ENCODE data around the gene WDFY3. TPM values are rescaled to one million over a fixed set of nuclear protein-coding genes. Genes with fewer than 3 reads are reported as not detected.
A peak's percentile ranks its signal among the peaks of the same experiment; 100 is the strongest.
"Not testable (repeated sequence)": the region's sequence is repeated elsewhere in the genome, so short reads cannot be mapped to it uniquely, and the experiment has no call there.

WDFY3 gene
- polyA plus RNA-seq, 4 donors, result 3.0 to 33.3 (median 6.4) TPM

DNA sequence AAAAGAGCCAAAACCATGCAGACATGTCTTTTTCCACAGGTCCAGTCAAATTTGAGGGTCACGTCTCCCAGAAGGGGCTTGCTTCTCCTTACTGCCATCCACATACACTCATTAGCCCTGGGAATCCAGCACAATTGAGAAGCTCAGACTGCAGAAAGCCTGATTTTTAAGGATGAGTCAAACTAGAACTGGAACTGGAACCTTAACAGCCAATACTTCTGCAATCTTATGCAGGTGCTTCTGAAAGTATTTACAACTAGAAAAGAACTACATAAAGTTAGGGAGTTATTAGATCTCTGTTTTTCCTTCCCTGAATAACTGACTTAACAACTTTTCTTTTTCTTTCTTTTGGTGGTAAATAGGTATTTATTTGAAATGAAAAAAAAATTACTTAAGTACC is 297.3 kb downstream of the WDFY3 start:
- H3K27ac ChIP-seq (ENCODE audit: low read depth in 1 of 3, low read length in 2 of 3), result no peak overlapping the region
- 88 to 100% (median 89%) methylated on average over 1 of the region's 1 CpG for WGBS, 3 donors
- peaks cover 0 to 6% of the 10 kb centered on the region in 2 donors for H3K9me3 ChIP-seq (ENCODE audit: control insufficient read depth in 2 of 2, insufficient read depth in 1 of 2, low read depth in 1 of 2, low read length in 1 of 2)
- no peak for FAIRE-seq
- H3K36me3 ChIP-seq (ENCODE audit: control insufficient read depth in 3 of 3, insufficient read depth in 2 of 3, low read depth in 1 of 3, low read length in 3 of 3), result peaks cover 0 to 13% (median 0%) of the 10 kb centered on the region in 3 donors
- H3K4me3 ChIP-seq (ENCODE audit: low read depth in 1 of 3, low read length in 3 of 3), result no peak overlapping the region
- no peaks in the 10 kb centered on the region for H3K27me3 ChIP-seq (ENCODE audit: control insufficient read depth in 3 of 3, insufficient read depth in 3 of 3, low read length in 3 of 3)
- DNase-seq, result no peak
- no peaks in the 10 kb centered on the region for H3K4me1 ChIP-seq (ENCODE audit: control insufficient read depth in 3 of 3, insufficient read depth in 2 of 3, low read depth in 1 of 3, low read length in 2 of 3)

DNA sequence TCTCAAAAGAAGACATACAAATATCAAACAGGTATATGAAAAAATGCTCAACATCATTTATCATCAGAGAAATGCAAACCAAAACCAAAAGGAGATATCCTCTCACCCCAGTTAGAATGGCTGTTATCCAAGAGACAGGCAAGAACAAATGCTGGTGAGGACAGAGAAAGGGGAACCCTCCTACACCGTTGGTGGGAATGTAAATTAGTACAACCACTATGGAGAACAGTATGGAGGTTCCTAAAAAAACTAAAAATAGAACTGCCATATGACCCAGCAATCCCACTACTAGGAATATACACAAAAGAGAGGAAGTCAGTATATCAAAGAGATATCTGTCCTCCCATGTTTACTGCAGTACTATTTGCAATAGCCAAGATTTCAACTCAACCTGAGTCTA is 300.1 kb downstream of the WDFY3 start:
- no peak for FAIRE-seq
- H3K27ac ChIP-seq (ENCODE audit: low read depth in 1 of 3, low read length in 2 of 3), result no peak overlapping the region
- WGBS, 3 donors, result 82 to 100% (median 84%) methylated on average over 1 of the region's 1 CpG
- no peak for DNase-seq
- no peak overlapping the region for H3K4me3 ChIP-seq (ENCODE audit: low read depth in 1 of 3, low read length in 3 of 3)
- peaks cover 0 to 13% (median 2%) of the 10 kb centered on the region in 3 donors for H3K4me1 ChIP-seq (ENCODE audit: control insufficient read depth in 3 of 3, insufficient read depth in 2 of 3, low read depth in 1 of 3, low read length in 2 of 3)
- H3K9me3 ChIP-seq (ENCODE audit: control insufficient read depth in 2 of 2, insufficient read depth in 1 of 2, low read depth in 1 of 2, low read length in 1 of 2), result peaks cover 0 to 6% of the 10 kb centered on the region in 2 donors
- no peaks in the 10 kb centered on the region for H3K27me3 ChIP-seq (ENCODE audit: control insufficient read depth in 3 of 3, insufficient read depth in 3 of 3, low read length in 3 of 3)
- H3K36me3 ChIP-seq (ENCODE audit: control insufficient read depth in 3 of 3, insufficient read depth in 2 of 3, low read depth in 1 of 3, low read length in 3 of 3), result peaks cover 0 to 8% (median 0%) of the 10 kb centered on the region in 3 donors

DNA sequence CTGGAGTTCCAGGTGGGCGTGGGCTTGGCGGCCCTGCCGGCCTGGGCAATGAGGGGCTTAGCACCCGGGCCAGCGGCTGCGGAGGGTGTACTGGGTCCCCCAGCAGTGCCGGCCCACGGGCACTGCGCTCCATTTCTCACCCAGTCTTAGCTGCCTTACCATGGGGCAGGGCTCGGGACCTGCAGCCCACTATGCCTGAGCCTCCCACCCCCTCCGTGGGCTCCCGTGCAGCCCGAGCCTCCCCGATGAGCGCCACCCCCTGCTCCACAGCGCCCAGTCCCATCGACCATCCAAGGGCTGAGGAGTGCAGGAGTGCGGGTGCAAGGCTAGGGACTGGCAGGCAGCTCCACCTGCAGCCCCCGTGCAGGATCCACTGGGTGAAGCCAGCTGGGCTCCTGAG is 301.7 kb downstream of the WDFY3 start:
- not testable (repeated sequence) for DNase-seq; H3K4me3 ChIP-seq (ENCODE audit: low read depth in 1 of 3, low read length in 3 of 3); H3K27me3 ChIP-seq (ENCODE audit: control insufficient read depth in 3 of 3, insufficient read depth in 3 of 3, low read length in 3 of 3); H3K36me3 ChIP-seq (ENCODE audit: control insufficient read depth in 3 of 3, insufficient read depth in 2 of 3, low read depth in 1 of 3, low read length in 3 of 3); H3K9me3 ChIP-seq (ENCODE audit: control insufficient read depth in 2 of 2, insufficient read depth in 1 of 2, low read depth in 1 of 2, low read length in 1 of 2); FAIRE-seq; H3K27ac ChIP-seq (ENCODE audit: low read depth in 1 of 3, low read length in 2 of 3)
- 97% methylated on average over 19 of the region's 19 CpGs for WGBS, 3 donors
- peaks cover 3 to 27% (median 7%) of the 10 kb centered on the region in 3 donors for H3K4me1 ChIP-seq (ENCODE audit: control insufficient read depth in 3 of 3, insufficient read depth in 2 of 3, low read depth in 1 of 3, low read length in 2 of 3)

DNA sequence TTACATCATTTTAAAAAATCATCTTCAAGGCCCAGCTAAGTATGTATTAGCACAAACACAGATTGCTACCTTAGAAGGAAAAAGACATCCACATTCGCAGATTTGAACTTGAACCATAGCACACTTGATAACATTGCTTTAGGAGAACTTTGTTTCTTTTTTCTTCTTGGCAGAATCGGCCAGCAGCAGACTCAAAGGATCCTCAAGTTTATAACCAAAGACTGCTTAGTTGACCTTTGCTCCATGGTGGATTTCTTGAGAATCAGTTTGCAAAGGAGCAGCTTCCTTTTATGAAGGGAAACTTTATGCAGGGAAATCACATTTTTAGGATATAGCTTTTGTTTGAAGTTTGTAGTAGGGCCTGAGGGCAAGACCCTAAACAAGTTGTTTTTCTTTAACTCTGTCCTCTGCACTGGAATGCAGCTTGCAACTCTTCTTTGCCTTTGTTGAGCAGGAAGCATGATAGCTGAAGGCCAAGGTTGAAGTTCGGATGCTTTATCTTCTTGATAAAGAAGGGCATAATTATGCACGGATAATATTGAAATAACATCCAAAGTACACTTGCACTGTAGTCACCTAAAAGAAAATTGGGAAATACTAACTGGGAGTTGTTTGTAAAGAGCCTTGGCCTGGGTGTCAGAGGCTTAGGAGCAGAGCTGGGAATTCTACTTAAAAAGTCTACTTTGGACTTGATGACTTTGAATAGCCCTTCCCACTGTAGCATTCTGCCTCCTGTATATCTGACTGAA is 305.1 kb downstream of the WDFY3 start:
- DNase-seq (peak; percentile 83 to 95), FAIRE-seq (no peak)
- Histone ChIP-seq H3K4me3 (ENCODE audit: low read depth in 1 of 3, low read length in 3 of 3) (no peak overlapping the region), H3K4me1 (ENCODE audit: control insufficient read depth in 3 of 3, insufficient read depth in 2 of 3, low read depth in 1 of 3, low read length in 2 of 3) (peaks cover 3 to 31% (median 7%) of the 10 kb centered on the region in 3 donors), H3K36me3 (ENCODE audit: control insufficient read depth in 3 of 3, insufficient read depth in 2 of 3, low read depth in 1 of 3, low read length in 3 of 3) (peaks cover 0 to 6% (median 0%) of the 10 kb centered on the region in 3 donors), H3K27me3 (ENCODE audit: control insufficient read depth in 3 of 3, insufficient read depth in 3 of 3, low read length in 3 of 3) (no peaks in the 10 kb centered on the region), H3K27ac (ENCODE audit: low read depth in 1 of 3, low read length in 2 of 3) (peak overlapping the region in 2 of 3 donors; percentile 12 to 76), H3K9me3 (ENCODE audit: control insufficient read depth in 2 of 2, insufficient read depth in 1 of 2, low read depth in 1 of 2, low read length in 1 of 2) (peaks cover 0 to 40% of the 10 kb centered on the region in 2 donors)
- WGBS, 3 donors, result 9 to 43% (median 24%) methylated on average over 4 of the region's 4 CpGs

DNA sequence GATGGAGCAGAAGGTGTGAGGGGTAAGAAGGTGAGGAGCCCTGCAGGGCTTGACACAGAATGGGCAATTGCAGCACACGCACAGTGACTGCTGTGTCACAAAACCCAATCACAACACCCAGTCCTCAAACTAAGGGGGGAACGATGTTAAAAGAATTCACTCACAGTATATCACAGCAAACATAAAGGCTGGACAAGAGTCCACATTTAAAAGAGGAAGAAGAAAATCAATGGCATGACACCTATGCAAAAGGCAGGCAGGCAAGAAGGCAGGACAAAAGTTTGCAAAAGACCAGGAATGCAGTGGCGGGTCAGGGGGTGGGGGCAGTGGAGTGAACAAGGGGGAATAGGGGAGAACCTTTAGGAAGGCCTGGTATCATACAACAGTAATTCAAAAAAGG is 305.9 kb downstream of the WDFY3 start:
- Histone ChIP-seq H3K27ac (ENCODE audit: low read depth in 1 of 3, low read length in 2 of 3) (peak overlapping the region; percentile 1 to 76 (median 40)), H3K4me3 (ENCODE audit: low read depth in 1 of 3, low read length in 3 of 3) (no peak overlapping the region), H3K4me1 (ENCODE audit: control insufficient read depth in 3 of 3, insufficient read depth in 2 of 3, low read depth in 1 of 3, low read length in 2 of 3) (peaks cover 3 to 31% (median 7%) of the 10 kb centered on the region in 3 donors), H3K27me3 (ENCODE audit: control insufficient read depth in 3 of 3, insufficient read depth in 3 of 3, low read length in 3 of 3) (no peaks in the 10 kb centered on the region), H3K36me3 (ENCODE audit: control insufficient read depth in 3 of 3, insufficient read depth in 2 of 3, low read depth in 1 of 3, low read length in 3 of 3) (peaks cover 0 to 6% (median 0%) of the 10 kb centered on the region in 3 donors), H3K9me3 (ENCODE audit: control insufficient read depth in 2 of 2, insufficient read depth in 1 of 2, low read depth in 1 of 2, low read length in 1 of 2) (peaks cover 0 to 40% of the 10 kb centered on the region in 2 donors)
- no peak for FAIRE-seq
- peak in 1 of 2 donors; percentile 9 for DNase-seq
- 51 to 74% (median 71%) methylated on average over 3 of the region's 3 CpGs for WGBS, 3 donors

DNA sequence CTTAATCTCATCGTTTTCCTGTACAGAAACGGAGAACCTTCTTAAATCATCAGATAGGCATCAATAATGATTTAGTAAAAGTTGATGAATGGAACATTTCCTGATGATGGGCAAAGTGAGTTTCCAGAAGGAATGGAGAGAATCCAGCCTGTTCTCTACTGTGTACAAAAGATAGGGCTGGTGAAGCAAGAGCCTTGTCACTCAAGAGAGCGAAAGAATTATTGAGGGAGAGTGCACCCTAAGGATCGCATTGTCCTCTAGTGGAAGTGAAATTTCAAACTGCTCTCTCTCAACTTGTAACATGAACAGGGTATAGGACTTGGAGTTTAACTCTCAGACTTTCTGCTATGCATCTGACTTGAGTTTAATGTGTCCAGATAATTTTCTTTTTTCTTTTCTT is 314.0 kb downstream of the WDFY3 start:
- no peaks in the 10 kb centered on the region for H3K27me3 ChIP-seq (ENCODE audit: control insufficient read depth in 3 of 3, insufficient read depth in 3 of 3, low read length in 3 of 3)
- H3K27ac ChIP-seq (ENCODE audit: low read depth in 1 of 3, low read length in 2 of 3), result no peak overlapping the region
- peaks cover 0 to 4% (median 0%) of the 10 kb centered on the region in 3 donors for H3K4me1 ChIP-seq (ENCODE audit: control insufficient read depth in 3 of 3, insufficient read depth in 2 of 3, low read depth in 1 of 3, low read length in 2 of 3)
- H3K36me3 ChIP-seq (ENCODE audit: control insufficient read depth in 3 of 3, insufficient read depth in 2 of 3, low read depth in 1 of 3, low read length in 3 of 3), result peaks cover 0 to 11% (median 10%) of the 10 kb centered on the region in 3 donors
- 93 to 94% (median 93%) methylated on average over 4 of the region's 4 CpGs for WGBS, 3 donors
- H3K9me3 ChIP-seq (ENCODE audit: control insufficient read depth in 2 of 2, insufficient read depth in 1 of 2, low read depth in 1 of 2, low read length in 1 of 2), result peaks cover 0 to 11% of the 10 kb centered on the region in 2 donors
- FAIRE-seq (no peak), DNase-seq (no peak)
- no peak overlapping the region for H3K4me3 ChIP-seq (ENCODE audit: low read depth in 1 of 3, low read length in 3 of 3)

DNA sequence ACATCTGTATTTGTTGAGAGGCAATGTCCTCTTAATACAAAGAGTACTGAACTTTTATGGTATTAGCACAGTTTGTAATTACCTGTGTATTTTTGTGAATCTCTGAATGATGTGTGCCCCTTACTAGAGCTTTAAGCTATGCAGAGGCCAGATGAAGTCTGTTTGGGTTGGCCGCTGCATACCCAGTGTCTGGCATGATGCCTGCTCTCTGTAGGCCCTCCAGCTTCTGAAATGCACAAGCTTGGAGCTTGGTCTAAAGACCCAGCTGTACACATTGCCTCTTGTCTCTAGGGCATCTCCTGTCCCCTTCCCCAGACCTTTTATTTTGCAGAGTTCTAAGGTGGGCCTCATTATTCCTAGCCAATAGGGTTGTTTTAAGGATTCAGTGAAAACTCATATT is 315.0 kb downstream of the WDFY3 start:
- Histone ChIP-seq H3K27me3 (ENCODE audit: control insufficient read depth in 3 of 3, insufficient read depth in 3 of 3, low read length in 3 of 3) (no peaks in the 10 kb centered on the region), H3K9me3 (ENCODE audit: control insufficient read depth in 2 of 2, insufficient read depth in 1 of 2, low read depth in 1 of 2, low read length in 1 of 2) (peaks cover 0 to 1% of the 10 kb centered on the region in 2 donors), H3K4me1 (ENCODE audit: control insufficient read depth in 3 of 3, insufficient read depth in 2 of 3, low read depth in 1 of 3, low read length in 2 of 3) (peaks cover 0 to 4% (median 0%) of the 10 kb centered on the region in 3 donors), H3K27ac (ENCODE audit: low read depth in 1 of 3, low read length in 2 of 3) (no peak overlapping the region), H3K4me3 (ENCODE audit: low read depth in 1 of 3, low read length in 3 of 3) (no peak overlapping the region), H3K36me3 (ENCODE audit: control insufficient read depth in 3 of 3, insufficient read depth in 2 of 3, low read depth in 1 of 3, low read length in 3 of 3) (peaks cover 0 to 14% (median 10%) of the 10 kb centered on the region in 3 donors)
- DNase-seq (no peak), FAIRE-seq (no peak)
- WGBS, 3 donors, result 86 to 100% (median 96%) methylated on average over 1 of the region's 1 CpG

DNA sequence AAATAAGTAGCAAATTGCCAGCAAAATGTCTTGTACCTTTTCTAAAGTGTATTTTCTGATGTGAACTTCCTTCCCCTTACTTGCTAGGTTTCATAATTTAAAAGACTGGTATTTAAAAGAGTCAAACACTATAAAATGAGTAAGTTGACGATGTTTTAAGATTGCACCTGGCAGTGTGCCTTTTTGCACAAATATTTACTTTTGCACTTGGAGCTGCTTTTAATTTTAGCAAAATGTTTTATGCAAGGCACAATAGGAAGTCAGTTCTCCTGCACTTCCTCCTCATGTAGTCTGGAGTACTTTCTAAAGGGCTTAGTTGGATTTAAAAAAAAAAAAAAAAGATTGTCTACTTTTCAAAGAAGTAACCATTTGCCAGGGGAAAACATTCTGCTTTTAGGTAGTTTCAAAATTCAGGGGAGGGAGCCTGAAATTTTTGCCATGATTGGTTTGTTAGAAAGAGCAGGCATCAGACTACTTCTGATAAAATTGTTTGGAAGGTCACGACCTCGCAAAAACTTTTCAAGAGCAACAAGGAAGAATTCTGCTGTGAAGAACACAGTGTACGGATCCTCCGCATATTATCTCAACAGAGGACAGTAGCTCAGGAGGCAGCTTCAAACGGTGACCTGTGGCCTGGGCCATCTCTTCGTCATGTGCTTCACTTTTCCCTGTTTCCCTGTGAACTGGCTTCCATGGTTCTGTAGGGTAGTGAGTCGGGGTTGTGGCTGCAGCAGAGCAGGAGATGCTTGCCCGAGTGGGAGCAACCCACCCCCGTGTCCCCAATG is 317.4 kb downstream of the WDFY3 start:
- no peak for FAIRE-seq
- H3K36me3 ChIP-seq (ENCODE audit: control insufficient read depth in 3 of 3, insufficient read depth in 2 of 3, low read depth in 1 of 3, low read length in 3 of 3), result peaks cover 0 to 10% (median 10%) of the 10 kb centered on the region in 3 donors
- H3K9me3 ChIP-seq (ENCODE audit: control insufficient read depth in 2 of 2, insufficient read depth in 1 of 2, low read depth in 1 of 2, low read length in 1 of 2), result no peaks in the 10 kb centered on the region
- DNase-seq, result no peak
- H3K27me3 ChIP-seq (ENCODE audit: control insufficient read depth in 3 of 3, insufficient read depth in 3 of 3, low read length in 3 of 3), result no peaks in the 10 kb centered on the region
- H3K27ac ChIP-seq (ENCODE audit: low read depth in 1 of 3, low read length in 2 of 3), result no peak overlapping the region
- H3K4me1 ChIP-seq (ENCODE audit: control insufficient read depth in 3 of 3, insufficient read depth in 2 of 3, low read depth in 1 of 3, low read length in 2 of 3), result peaks cover 0 to 4% (median 0%) of the 10 kb centered on the region in 3 donors
- WGBS, 3 donors, result 73 to 80% (median 73%) methylated on average over 10 of the region's 10 CpGs
- no peak overlapping the region for H3K4me3 ChIP-seq (ENCODE audit: low read depth in 1 of 3, low read length in 3 of 3)
